Left forelimb (tissue), 1 donor: ENCODE measurements around the gene LRIG1.

Source experiments
- DNase-seq: peaks from one replicate; pipeline ENCODE4 v3.0.0-alpha.2; 2018; ENCODE audit warnings: low spot score

Gene LRIG1

GRCh38 chr3:66489115-66489514, 11.7 kb downstream of the LRIG1 start:
- DNase-seq: peak; percentile 34

- no peak for DNase-seq
Observed at GRCh38 chr3:66488492-66488891, 12.3 kb downstream of the LRIG1 start.

GRCh38 chr3:66487465-66487864, 13.4 kb downstream of the LRIG1 start:
- peak; percentile 37 for DNase-seq

GRCh38 chr3:66486646-66487045, 14.2 kb downstream of the LRIG1 start:
- DNase-seq: no peak

GRCh38 chr3:66486202-66486601, 14.6 kb downstream of the LRIG1 start:
- peak; percentile 55 for DNase-seq

GRCh38 chr3:66485291-66485968, 15.4 kb downstream of the LRIG1 start:
- DNase-seq: peak; percentile 48

GRCh38 chr3:66484106-66484844, 16.5 kb downstream of the LRIG1 start:
- peak; percentile 57 for DNase-seq

- DNase-seq: peak; percentile 64
Observed at GRCh38 chr3:66483409-66483906, 17.4 kb downstream of the LRIG1 start.

- DNase-seq: peak; percentile 71
Observed at GRCh38 chr3:66483006-66483405, 17.8 kb downstream of the LRIG1 start.

- no peak for DNase-seq
Observed at GRCh38 chr3:66482018-66482404, 18.8 kb downstream of the LRIG1 start.

GRCh38 chr3:66481071-66482017, 19.5 kb downstream of the LRIG1 start:
- no peak for DNase-seq

- peak; percentile 11 for DNase-seq
Observed at GRCh38 chr3:66480666-66481065, 20.2 kb downstream of the LRIG1 start.

- DNase-seq: no peak
Observed at GRCh38 chr3:66479532-66479947, 21.3 kb downstream of the LRIG1 start.

- DNase-seq: no peak
Observed at GRCh38 chr3:66478960-66479359, 21.9 kb downstream of the LRIG1 start.

GRCh38 chr3:66477856-66478255, 23.0 kb downstream of the LRIG1 start:
- no peak for DNase-seq

- no peak for DNase-seq
Observed at GRCh38 chr3:66476852-66477381, 23.9 kb downstream of the LRIG1 start.

GRCh38 chr3:66475386-66476020, 25.3 kb downstream of the LRIG1 start:
- DNase-seq: no peak

GRCh38 chr3:66473692-66474091, 27.1 kb downstream of the LRIG1 start:
- no peak for DNase-seq

- no peak for DNase-seq
Observed at GRCh38 chr3:66473181-66473580, 27.6 kb downstream of the LRIG1 start.

- no peak for DNase-seq
Observed at GRCh38 chr3:66472313-66473134, 28.3 kb downstream of the LRIG1 start.
